Natural killer cell (primary cell): Measurements from ENCODE around the gene SYT13. TPM values are rescaled to one million over a fixed set of nuclear protein-coding genes. Genes with fewer than 3 reads are reported as not detected.

ENCODE experiments used
- ATAC-seq, 3 donors: fragments of 150-1000 bp in 2 of 3; fragments of 200-7000 bp in 1 of 3; cut with Tn5 transposase; 1 replicate in 1 of 3; 2 replicates in 2 of 3; pipeline ENCODE4 v1.10.0; 2021; ENCODE audit warnings: mild to moderate bottlenecking in 2 of 3, moderate library complexity in 2 of 3
- DNase-seq, 2 donors: peaks; one replicate each; pipeline versions ENCODE4 v3.0.0 to v3.0.0-alpha.2; 2013 to 2021; ENCODE audit warnings: mixed read lengths in 1 of 2
- H3K27ac ChIP-seq: one replicate; pipeline ENCODE4 v1.5.1; 2013; ENCODE audit warnings: mild to moderate bottlenecking, low read length
- H3K27me3 ChIP-seq: one replicate; pipeline ENCODE4 v1.6.1; 2013; ENCODE audit warnings: low read length; ENCODE audit not compliant: control insufficient read depth, insufficient read depth
- H3K36me3 ChIP-seq: one replicate; pipeline ENCODE4 v1.6.1; 2013; ENCODE audit warnings: low read length; ENCODE audit not compliant: control insufficient read depth, insufficient read depth
- H3K4me1 ChIP-seq: one replicate; pipeline ENCODE4 v1.6.1; 2013; ENCODE audit warnings: low read length; ENCODE audit not compliant: control insufficient read depth, insufficient read depth
- H3K4me3 ChIP-seq: one replicate; pipeline ENCODE4 v1.5.1; 2013; ENCODE audit warnings: low read length
- H3K9me3 ChIP-seq: one replicate; pipeline ENCODE4 v1.6.1; 2013; ENCODE audit warnings: low read length; ENCODE audit not compliant: control insufficient read depth, insufficient read depth
- H3K27ac Mint-ChIP-seq, 2 donors: one replicate each; pipeline ENCODE4 v1.8.0; 2022; ENCODE audit warnings: mild to moderate bottlenecking in 2 of 2, mixed read lengths in 2 of 2, moderate library complexity in 1 of 2
- H3K27me3 Mint-ChIP-seq, 2 donors: one replicate each; pipeline ENCODE4 v1.8.0; 2022; ENCODE audit warnings: low read depth in 2 of 2, mixed read lengths in 2 of 2
- H3K36me3 Mint-ChIP-seq: one replicate; pipeline ENCODE4 v1.8.0; 2022; ENCODE audit warnings: mixed read lengths
- H3K4me1 Mint-ChIP-seq, 2 donors: one replicate each; pipeline ENCODE4 v1.8.0; 2022; ENCODE audit warnings: mixed read lengths in 2 of 2
- H3K4me3 Mint-ChIP-seq: one replicate; pipeline ENCODE4 v1.8.0; 2022; ENCODE audit warnings: mild to moderate bottlenecking, moderate library complexity, mixed read lengths
- H3K9me3 Mint-ChIP-seq, 2 donors: one replicate each; pipeline ENCODE4 v1.8.0; 2022; ENCODE audit warnings: mixed read lengths in 2 of 2
- CTCF ChIP-seq: fragments of 200-600 bp; IDR thresholded peaks from one replicate; pipeline ENCODE4 v1.8.0; 2022; ENCODE audit warnings: antibody characterized with exemption
- WGBS: methylation state at CpG from one replicate; pipeline ENCODE4 v1.1.7; 2013; ENCODE audit warnings: missing lambda C conversion rate; ENCODE audit not compliant: insufficient coverage; 5-methylcytosine and 5-hydroxymethylcytosine counted together
- intact Hi-C: fragments of 100-400 bp; cut with micrococcal nuclease; formaldehyde crosslinking; loops from one replicate; pipeline ENCODE4 v1.14.2; 2022
- total RNA-seq, 4 donors: library from RNA; stranded (reverse); fragments of 120-200 nt in 1 of 4; gene quantifications; one replicate each; pipeline versions ENCODE4 v1.2.3 to v1.2.4, GENCODE V29; 2013 to 2022

Gene SYT13
- total RNA-seq, 3 donors from 2014 or later (not counting 1 experiment from before 2014, with no cell fraction given): not detected

- Histone ChIP-seq H3K36me3 (no peaks in the 10 kb centered on the region), H3K4me3 (no peak overlapping the region), H3K27ac (no peak overlapping the region), H3K9me3 (no peaks in the 10 kb centered on the region), H3K4me1 (no peaks in the 10 kb centered on the region), H3K27me3 (no peaks in the 10 kb centered on the region)
- ATAC-seq (no peak), DNase-seq (no peak)
- Mint-ChIP-seq H3K4me3 (no peak overlapping the region), H3K36me3 (no peaks in the 10 kb centered on the region), H3K4me1 (peaks cover 0 to 9% of the 10 kb centered on the region in 2 donors), H3K27me3 (peaks cover 0 to 7% of the 10 kb centered on the region in 2 donors), H3K27ac (no peak overlapping the region), H3K9me3 (no peaks in the 10 kb centered on the region)
- WGBS: 45% methylated on average over 5 of the region's 5 CpGs
- no peak for TF ChIP-seq CTCF
- intact Hi-C loops: no loop called here
Observed at GRCh38 chr11:45305874-45306623, 19.9 kb upstream of the SYT13 start.

- H3K4me1 ChIP-seq: no peaks in the 10 kb centered on the region
- H3K4me3 ChIP-seq: no peak overlapping the region
- Mint-ChIP-seq H3K4me3 (no peak overlapping the region), H3K4me1 (peaks cover 0 to 9% of the 10 kb centered on the region in 2 donors), H3K36me3 (no peaks in the 10 kb centered on the region), H3K9me3 (no peaks in the 10 kb centered on the region), H3K27ac (no peak overlapping the region), H3K27me3 (peaks cover 0 to 3% of the 10 kb centered on the region in 2 donors)
- H3K27ac ChIP-seq: no peak overlapping the region
- no peak for ATAC-seq
- no peaks in the 10 kb centered on the region for H3K9me3 ChIP-seq
- H3K36me3 ChIP-seq: no peaks in the 10 kb centered on the region
- no peak for DNase-seq
- no peak for TF ChIP-seq CTCF
- intact Hi-C loops: no loop called here
- no peaks in the 10 kb centered on the region for H3K27me3 ChIP-seq
- WGBS: 94% methylated on average over 4 of the region's 4 CpGs
Observed at GRCh38 chr11:45304992-45305335, 18.8 kb upstream of the SYT13 start.

- intact Hi-C loops: no loop called here
- H3K27me3 ChIP-seq: no peaks in the 10 kb centered on the region
- H3K9me3 ChIP-seq: no peaks in the 10 kb centered on the region
- no peaks in the 10 kb centered on the region for H3K9me3 Mint-ChIP-seq
- no peak overlapping the region for H3K27ac Mint-ChIP-seq
- ATAC-seq (no peak), DNase-seq (no peak)
- H3K27me3 Mint-ChIP-seq: peaks cover 0 to 3% of the 10 kb centered on the region in 2 donors
- peaks cover 0 to 9% of the 10 kb centered on the region in 2 donors for H3K4me1 Mint-ChIP-seq
- no peak for TF ChIP-seq CTCF
- 83% methylated on average over 15 of the region's 15 CpGs for whole genome bisulfite sequencing
- H3K4me1 ChIP-seq: no peaks in the 10 kb centered on the region
- H3K36me3 Mint-ChIP-seq: no peaks in the 10 kb centered on the region
- no peak overlapping the region for H3K4me3 ChIP-seq
- H3K36me3 ChIP-seq: no peaks in the 10 kb centered on the region
- no peak overlapping the region for H3K27ac ChIP-seq
- H3K4me3 Mint-ChIP-seq: no peak overlapping the region
Observed at GRCh38 chr11:45304111-45304991, 18.2 kb upstream of the SYT13 start.
